Transverse colon (tissue), 4 donors: Measurements from ENCODE around the gene MGAT4A. TPM values are rescaled to one million over a fixed set of nuclear protein-coding genes. Genes with fewer than 3 reads are reported as not detected.
"Not testable (repeated sequence)": the region's sequence is repeated elsewhere in the genome, so short reads cannot be mapped to it uniquely, and the experiment has no call there.

Experiments
- DNase-seq: peaks from one replicate; pipeline ENCODE4 v3.0.0-alpha.2; 2019
- H3K27ac ChIP-seq, 4 donors: fragments of 200-600 bp; sonication (generic); 2 replicates each; pipeline ENCODE4 v1.5.1; 2016 to 2018; ENCODE audit warnings: inconsistent platforms in 4 of 4
- H3K27me3 ChIP-seq: fragments of 200-600 bp; sonication (generic); 2 replicates; pipeline ENCODE4 v1.5.1; 2017; ENCODE audit warnings: inconsistent platforms
- H3K36me3 ChIP-seq, 4 donors: fragments of 200-600 bp; sonication (generic); 2 replicates each; pipeline ENCODE4 v1.5.1; 2017 to 2019; ENCODE audit warnings: inconsistent platforms in 4 of 4
- H3K4me1 ChIP-seq, 4 donors: fragments of 200-600 bp; sonication (generic); 2 replicates each; pipeline ENCODE4 v1.5.1; 2017 to 2020; ENCODE audit warnings: inconsistent platforms in 4 of 4
- H3K4me3 ChIP-seq, 4 donors: fragments of 200-600 bp; sonication (generic); 1 replicate in 1 of 4; 2 replicates in 3 of 4; pipeline versions ENCODE4 v1.5.1 to v1.6.1; 2017 to 2019; ENCODE audit warnings: inconsistent platforms in 4 of 4
- H3K9me3 ChIP-seq, 2 donors: fragments of 200-600 bp; sonication (generic); 2 replicates each; pipeline ENCODE4 v1.5.1; 2017 to 2019; ENCODE audit warnings: inconsistent platforms in 2 of 2
- CTCF ChIP-seq, 5 experiments: fragments of 200-600 bp in 3 of 5; fragments of 450-650 bp in 2 of 5; sonication (generic) in 3 of 5; IDR thresholded peaks; 1 replicate in 2 of 5; 2 replicates in 3 of 5; pipeline ENCODE4 v1.5.1; 2016 to 2017; ENCODE audit warnings: antibody characterized with exemption in 5 of 5, inconsistent platforms in 3 of 5, mild to moderate bottlenecking in 2 of 5, moderate library complexity in 1 of 5
- EP300 ChIP-seq: sonication (generic); formaldehyde crosslinking; IDR thresholded peaks from one replicate; pipeline ENCODE4 v1.6.1; 2017; ENCODE audit warnings: antibody characterized with exemption, low read depth
- POLR2A ChIP-seq: fragments of 450-650 bp; IDR thresholded peaks from one replicate; pipeline ENCODE4 v1.6.1; 2016; ENCODE audit warnings: antibody characterized with exemption, mild to moderate bottlenecking, moderate library complexity
- POLR2AphosphoS5 ChIP-seq, 3 donors: sonication (generic); formaldehyde crosslinking; IDR thresholded peaks; one replicate each; pipeline ENCODE4 v1.6.1; 2016; ENCODE audit warnings: antibody characterized with exemption in 3 of 3
- WGBS, 2 donors: methylation state at CpG; one replicate each; pipeline ENCODE4 v1.1.5; 2018; ENCODE audit warnings: low coverage in 1 of 2; 5-methylcytosine and 5-hydroxymethylcytosine counted together
- in situ Hi-C, 4 donors: fragments of 200-750 bp; cut with MboI; loops; one replicate each; pipeline versions ENCODE4 v1.15.0 to v1.15.1; 2017; ENCODE audit warnings: low sequenced_read_pairs in 3 of 4, low pct_ligation_motif_present in 1 of 4, low pct_unique_long_range_greater_than_20kb in 1 of 4
- intact Hi-C: fragments of 100-400 bp; cut with DNase I; formaldehyde crosslinking; loops from one replicate; pipeline ENCODE4 v1.15.1; 2023; ENCODE audit warnings: low total_unique reads
- total RNA-seq, 4 donors: library from RNA; depleted of rRNA; stranded (reverse); fragments of >200 nt; gene quantifications; one replicate each; pipeline ENCODE4 v1.1.0, GENCODE V29; 2016

MGAT4A gene
- total RNA-seq, 4 donors from 2014 or later: 29.9 to 237 (median 124) TPM

- in situ Hi-C loops (no loop called here), intact Hi-C loops (no loop called here)
- no peak for DNase-seq
These were observed 28.4 kb upstream of the MGAT4A start for GRCh38 chr2:98759338-98759737.

DNA sequence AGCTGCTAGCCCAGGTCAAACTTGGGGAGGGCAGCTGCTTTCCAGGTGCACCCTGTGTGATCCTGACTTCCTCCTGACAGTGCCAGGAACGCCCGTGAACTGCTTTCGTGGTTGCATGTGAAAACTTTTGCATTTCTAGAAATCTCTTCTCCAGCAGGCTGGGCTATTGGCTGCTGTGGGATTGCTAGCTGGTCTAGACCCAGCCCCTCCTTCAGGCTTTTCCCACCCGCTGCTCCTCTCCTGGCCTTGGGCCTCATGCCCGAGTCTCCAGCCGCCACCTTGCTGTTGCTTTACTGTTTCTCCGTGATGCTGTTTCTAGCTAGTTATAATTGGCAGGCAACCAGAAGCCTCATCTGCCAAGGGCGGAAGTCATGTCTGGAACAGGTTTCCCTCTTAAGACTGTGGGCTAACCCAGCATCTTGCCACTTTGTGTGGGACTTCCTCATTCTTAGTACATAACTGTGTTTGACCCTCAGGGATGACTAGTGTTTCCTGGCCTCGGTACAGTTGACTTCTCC lies 27.0 kb upstream of the MGAT4A start:
- H3K36me3 ChIP-seq: no peaks in the 10 kb centered on the region
- peak overlapping the region in 1 of 4 donors; percentile 21 for H3K4me3 ChIP-seq
- in situ Hi-C loops (no loop called here), intact Hi-C loops (no loop called here)
- 15 to 16% methylated on average over 4 to 9 of the region's 9 CpGs for WGBS, 2 donors
- H3K4me1 ChIP-seq: peaks cover 0 to 20% (median 7%) of the 10 kb centered on the region in 4 donors
- no peak for TF ChIP-seq EP300
- TF ChIP-seq POLR2AphosphoS5 (IDR thresholded peaks at IDR 0.05): peak; percentile 27 to 59 (median 30)
- TF ChIP-seq CTCF (IDR thresholded peaks at IDR 0.05): no peak
- no peak for TF ChIP-seq POLR2A
- no peaks in the 10 kb centered on the region for H3K27me3 ChIP-seq
- peak overlapping the region; percentile 58 to 69 (median 60) for H3K27ac ChIP-seq
- H3K9me3 ChIP-seq: no peaks in the 10 kb centered on the region
- DNase-seq: peak; percentile 69

More at GRCh38 chr2:98759338-98759737, 28.4 kb upstream of the MGAT4A start:
- TF ChIP-seq CTCF (IDR thresholded peaks at IDR 0.05) (no peak), EP300 (no peak), POLR2AphosphoS5 (IDR thresholded peaks at IDR 0.05) (no peak), POLR2A (no peak)
- peaks cover 0 to 20% (median 7%) of the 10 kb centered on the region in 4 donors for H3K4me1 ChIP-seq
- peak overlapping the region; percentile 49 to 61 (median 59) for H3K27ac ChIP-seq
- no peak overlapping the region for H3K4me3 ChIP-seq
- WGBS, 2 donors: 62 to 73% methylated on average over 2 of the region's 2 CpGs
- H3K27me3 ChIP-seq: no peaks in the 10 kb centered on the region
- H3K36me3 ChIP-seq: no peaks in the 10 kb centered on the region
- H3K9me3 ChIP-seq: no peaks in the 10 kb centered on the region

DNA sequence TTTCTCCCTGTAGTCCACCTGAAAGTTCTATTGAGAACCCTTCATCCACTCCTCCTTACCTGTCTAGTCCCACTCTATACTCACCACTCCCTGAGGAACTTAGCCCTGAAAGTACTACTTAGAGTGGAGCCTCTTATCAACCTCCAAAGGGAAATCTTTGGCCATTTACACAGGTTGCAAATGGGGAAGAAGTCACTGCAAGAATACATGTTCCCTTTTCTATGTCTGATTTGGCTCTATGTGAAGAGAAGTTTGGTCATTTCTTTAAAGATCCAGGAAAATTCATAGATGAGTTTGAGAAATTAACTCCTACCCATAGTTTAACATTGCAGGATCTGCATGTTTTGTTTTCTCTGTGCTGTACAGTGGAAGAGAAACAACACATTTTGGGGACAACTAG lies 22.9 kb upstream of the MGAT4A start:
- no peak overlapping the region for H3K27ac ChIP-seq
- no peaks in the 10 kb centered on the region for H3K36me3 ChIP-seq
- in situ Hi-C loops: no loop called here
- TF ChIP-seq POLR2A (no peak), POLR2AphosphoS5 (IDR thresholded peaks at IDR 0.05) (no peak), CTCF (IDR thresholded peaks at IDR 0.05) (no peak), EP300 (no peak)
- H3K27me3 ChIP-seq: no peaks in the 10 kb centered on the region
- H3K4me1 ChIP-seq: peaks cover 0 to 17% (median 7%) of the 10 kb centered on the region in 4 donors
- H3K9me3 ChIP-seq: no peaks in the 10 kb centered on the region
- DNase-seq: no peak
- H3K4me3 ChIP-seq: no peak overlapping the region
- intact Hi-C loops: no loop called here

DNA sequence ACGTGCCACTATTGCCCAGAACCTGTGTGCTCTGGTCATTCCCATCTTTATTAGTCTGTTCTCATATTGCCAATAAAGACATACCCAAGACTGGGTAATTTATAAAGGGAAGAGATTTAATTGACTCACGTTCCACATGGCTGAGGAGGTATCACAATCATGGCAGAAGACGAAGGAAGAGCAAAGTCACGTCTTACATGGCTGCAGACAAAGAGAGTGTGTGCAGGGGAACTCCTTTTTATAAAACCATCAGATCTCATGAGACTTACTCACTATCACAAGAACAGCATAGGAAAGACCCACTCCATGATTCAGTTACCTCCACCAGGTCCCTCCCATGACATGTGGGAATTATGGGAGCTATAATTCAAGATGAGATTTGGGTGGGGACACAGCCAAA lies 21.8 kb upstream of the MGAT4A start:
- H3K36me3 ChIP-seq, H3K27me3 ChIP-seq, intact Hi-C loops, H3K27ac ChIP-seq, DNase-seq, H3K4me3 ChIP-seq, H3K4me1 ChIP-seq, in situ Hi-C loops, H3K9me3 ChIP-seq: not testable (repeated sequence)
- WGBS, 2 donors: 88 to 90% methylated on average over 2 to 4 of the region's 4 CpGs

DNA sequence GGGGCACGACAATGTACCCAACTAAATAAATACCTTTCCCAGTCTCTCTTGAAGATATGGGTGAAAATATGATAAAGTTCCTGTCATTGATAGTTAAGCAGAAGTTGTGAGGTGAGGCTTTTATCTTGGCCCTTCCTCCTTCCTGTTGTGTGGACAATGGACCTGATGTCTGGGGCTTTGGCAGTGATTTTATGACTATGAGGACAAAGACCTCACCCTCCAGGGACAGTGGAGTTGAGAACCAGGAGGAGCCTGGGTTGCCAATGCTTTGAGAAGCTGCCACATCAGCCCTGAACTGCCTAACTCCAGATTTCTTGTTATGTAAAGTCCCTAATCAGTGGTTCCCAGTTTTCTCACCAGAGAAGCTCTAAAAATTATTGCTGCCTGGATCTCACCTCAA lies 20.8 kb upstream of the MGAT4A start:
- no peak for DNase-seq
- Histone ChIP-seq H3K4me1 (no peaks in the 10 kb centered on the region), H3K27ac (no peak overlapping the region), H3K4me3 (no peak overlapping the region), H3K9me3 (no peaks in the 10 kb centered on the region), H3K36me3 (no peaks in the 10 kb centered on the region), H3K27me3 (no peaks in the 10 kb centered on the region)
- intact Hi-C loops: no loop called here
- in situ Hi-C loops: no loop called here
- TF ChIP-seq CTCF (IDR thresholded peaks at IDR 0.05): no peak
- TF ChIP-seq POLR2A: no peak
- no peak for TF ChIP-seq POLR2AphosphoS5 (IDR thresholded peaks at IDR 0.05)
- no peak for TF ChIP-seq EP300
- 80 to 100% methylated on average over 1 of the region's 1 CpG for WGBS, 2 donors
